Measurements from ENCODE around the gene ZCCHC3.

Gene ZCCHC3

DNA sequence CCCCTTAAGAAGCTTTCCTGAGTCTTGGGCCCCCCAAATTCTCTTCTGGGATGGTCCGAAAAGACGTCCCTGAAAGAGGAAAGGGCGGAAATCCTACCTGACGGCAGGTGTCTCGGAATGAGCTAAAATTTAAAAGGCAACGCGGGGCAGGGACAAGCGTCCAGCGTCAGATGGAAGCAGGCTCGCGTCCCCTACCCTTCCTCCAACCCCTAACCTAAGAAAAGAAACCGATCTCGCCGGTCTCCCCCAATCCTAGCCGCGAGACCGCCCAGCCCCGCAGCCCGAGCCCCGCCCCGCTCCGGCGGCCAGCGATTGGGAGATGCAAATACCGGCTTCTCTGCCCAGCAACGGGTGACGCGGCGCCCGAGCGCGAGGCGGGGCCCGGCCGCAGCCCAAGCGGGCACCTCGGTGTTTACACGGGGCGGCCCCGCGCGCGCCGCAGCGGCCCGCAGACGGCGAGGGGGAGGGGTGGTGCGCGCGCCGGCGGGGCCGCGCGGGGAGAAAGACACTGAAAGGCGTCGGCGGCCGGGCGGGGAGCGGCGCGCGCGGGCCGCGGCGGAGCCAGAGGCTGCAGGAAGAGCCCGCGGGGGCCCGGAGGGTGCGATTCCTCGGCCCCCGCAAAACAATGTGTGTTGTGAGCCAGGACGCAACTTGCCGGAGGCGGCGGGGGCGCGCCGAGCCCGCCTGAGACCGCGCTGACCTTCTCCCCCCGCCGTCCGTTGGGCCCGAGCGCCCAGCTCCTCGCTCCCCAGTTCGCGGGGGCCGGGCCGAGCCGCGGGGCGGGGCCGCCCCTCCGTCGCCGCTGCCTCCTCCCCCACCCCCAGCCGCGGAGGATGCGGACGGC, 27.9 kb downstream of the ZCCHC3 start, which contains the start of gene SOX12:
TSS of gene SOX12 (plus strand) at position 508 of the 844 bp plus-strand sequence. CDS start 373 bp downstream, outside the sequence.
- no peak for TF ChIP-seq CTCF (IDR thresholded peaks at IDR 0.05; ENCODE audit: control insufficient read depth, extremely low read depth, insufficient read depth)
- DNase-seq (ENCODE audit: low read depth), result peak; percentile 75
- H3K4me3 ChIP-seq (ENCODE audit: low read depth, low read length), result peak within 1 kb of the TSS; percentile 86

- DNase-seq (ENCODE audit: low read depth), result no peak
- H3K4me3 ChIP-seq (ENCODE audit: low read depth, low read length), result peak overlapping the region; percentile 86
- no peak for TF ChIP-seq CTCF (IDR thresholded peaks at IDR 0.05; ENCODE audit: control insufficient read depth, extremely low read depth, insufficient read depth)
Measured at GRCh38 chr20:325889-326644, 28.7 kb downstream of the ZCCHC3 start.

DNA sequence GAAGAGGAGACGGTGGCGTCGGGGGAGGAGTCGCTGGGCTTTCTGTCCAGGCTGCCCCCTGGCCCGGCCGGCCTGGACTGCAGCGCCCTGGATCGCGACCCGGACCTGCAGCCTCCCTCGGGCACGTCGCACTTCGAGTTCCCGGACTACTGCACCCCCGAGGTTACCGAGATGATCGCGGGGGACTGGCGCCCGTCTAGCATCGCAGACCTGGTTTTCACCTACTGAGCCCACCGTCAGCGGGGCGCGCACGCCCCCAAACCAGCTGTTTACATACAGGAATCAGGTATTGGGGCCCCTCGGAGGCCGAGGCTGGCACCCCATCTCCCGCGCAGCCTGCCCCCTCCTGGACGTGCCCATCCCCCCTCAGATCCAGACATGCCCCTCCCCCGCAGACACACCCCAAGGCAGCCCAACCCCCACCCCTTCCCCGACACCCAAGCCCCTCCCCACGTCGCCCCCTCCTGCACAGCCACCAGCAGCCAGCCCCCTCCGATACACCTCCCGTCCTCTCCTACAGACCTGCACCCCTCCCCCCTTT, 29.3 kb downstream of the ZCCHC3 start:
- peak overlapping the region; percentile 86 for H3K4me3 ChIP-seq (ENCODE audit: low read depth, low read length)
- DNase-seq (ENCODE audit: low read depth), result no peak
- no peak for TF ChIP-seq CTCF (IDR thresholded peaks at IDR 0.05; ENCODE audit: control insufficient read depth, extremely low read depth, insufficient read depth)

DNA sequence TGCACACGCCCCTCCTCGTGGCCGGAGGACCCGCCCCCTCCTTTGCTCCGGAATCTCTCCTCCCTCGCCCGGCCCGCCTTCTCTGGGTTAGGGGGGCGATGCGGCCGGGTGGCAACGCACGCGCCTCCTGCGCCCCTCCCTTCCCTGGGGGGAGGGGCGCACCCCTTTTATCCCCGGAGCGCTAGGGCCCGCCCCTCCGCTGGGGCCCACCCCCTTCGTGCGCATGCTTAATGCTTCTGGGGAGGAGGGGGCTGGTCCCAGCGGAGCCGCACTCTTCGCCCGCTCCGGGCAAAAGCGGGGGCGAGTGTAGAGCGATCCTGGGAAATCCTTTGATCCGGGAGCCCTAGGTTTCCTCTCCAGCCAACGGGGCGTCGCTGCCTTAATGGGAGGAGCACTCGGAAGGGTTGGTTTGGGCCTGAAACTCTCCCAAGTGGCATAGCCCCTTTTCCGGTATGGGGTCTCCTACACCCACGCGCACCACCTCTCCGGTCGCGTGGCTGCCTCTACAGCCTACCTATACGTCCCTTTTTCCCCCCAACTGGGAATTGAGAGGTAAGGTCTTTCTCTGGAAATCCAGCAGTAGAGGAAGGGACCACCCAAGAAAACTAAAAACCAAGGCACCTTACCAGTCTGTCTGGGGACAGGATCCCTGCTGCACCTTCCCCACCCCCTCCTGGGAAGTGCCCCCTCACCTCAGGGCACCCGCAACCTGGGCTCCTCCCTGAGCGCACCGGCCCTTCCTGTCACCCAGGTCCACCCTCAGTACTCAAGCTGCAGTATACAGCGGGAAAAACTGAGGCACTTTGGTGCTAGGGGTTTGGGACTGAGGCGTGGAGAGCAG, 30.0 kb downstream of the ZCCHC3 start:
- TF ChIP-seq CTCF (IDR thresholded peaks at IDR 0.05; ENCODE audit: control insufficient read depth, extremely low read depth, insufficient read depth), result no peak
- no peak for DNase-seq (ENCODE audit: low read depth)
- peak overlapping the region; percentile 86 for H3K4me3 ChIP-seq (ENCODE audit: low read depth, low read length)

DNA sequence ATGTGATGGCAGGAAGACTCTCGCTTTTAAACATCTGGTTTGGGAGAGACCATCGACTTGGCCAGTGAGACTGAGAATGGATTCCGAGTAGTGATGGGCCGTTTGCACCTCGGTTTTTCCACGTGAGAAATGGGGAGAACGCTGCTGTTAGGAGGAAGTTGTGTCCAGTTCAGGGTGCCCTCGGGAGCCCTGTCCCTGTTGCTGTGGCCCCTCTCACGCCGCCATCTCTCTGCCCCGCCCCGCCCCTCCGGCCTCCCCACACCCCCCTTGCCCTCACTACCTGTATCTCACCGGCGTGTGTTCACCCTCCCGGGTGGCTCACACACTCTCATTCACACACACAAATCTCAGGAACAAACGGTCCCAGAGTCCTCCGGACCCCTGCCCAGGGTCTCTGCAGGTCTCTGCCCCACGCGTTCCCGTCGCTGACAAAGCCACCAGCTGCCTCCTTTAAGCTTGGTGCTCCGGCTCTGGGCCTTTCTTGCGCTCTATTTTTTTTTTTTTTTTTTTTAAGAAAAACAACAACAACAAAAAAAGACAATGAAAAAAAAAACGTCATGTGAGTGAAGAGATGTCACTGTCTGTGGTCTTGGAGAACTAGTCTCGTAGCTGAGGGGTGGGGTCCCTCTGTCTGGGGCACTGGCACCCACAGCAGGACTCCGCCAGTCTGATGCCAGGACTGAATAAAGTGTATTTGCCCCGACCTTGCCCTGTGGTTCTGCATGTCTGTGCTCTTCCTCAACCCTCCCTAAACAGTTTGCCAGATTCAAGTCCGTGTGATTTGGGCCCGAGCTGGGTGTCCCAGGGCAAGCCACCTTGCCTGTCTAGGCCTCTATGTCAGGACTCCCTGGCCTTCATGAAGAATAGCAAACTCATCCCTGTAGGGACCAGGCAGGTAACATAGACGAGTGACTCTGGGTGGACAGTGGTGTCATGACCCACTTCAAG, 30.9 kb downstream of the ZCCHC3 start:
- TF ChIP-seq CTCF (IDR thresholded peaks at IDR 0.05; ENCODE audit: control insufficient read depth, extremely low read depth, insufficient read depth), result no peak
- DNase-seq (ENCODE audit: low read depth), result no peak
- peak overlapping the region; percentile 86 for H3K4me3 ChIP-seq (ENCODE audit: low read depth, low read length)
